H4 (cell line): ENCODE results near the gene ANKS1B. TPM values are rescaled to one million over a fixed set of nuclear protein-coding genes. Genes with fewer than 3 reads are reported as not detected.
"Not testable (repeated sequence)": the region's sequence is repeated elsewhere in the genome, so short reads cannot be mapped to it uniquely, and the experiment has no call there.

Experiments used
- DNase-seq: peaks from one replicate; pipeline ENCODE4 v3.0.0-alpha.2; 2015; ENCODE audit warnings: low spot score
- total RNA-seq: library from RNA; depleted of rRNA; stranded (reverse); fragments of >200 nt; shearing (Covaris generic); gene quantifications from 2 replicates; pipeline ENCODE4 v1.2.3, GENCODE V29; 2014

Gene ANKS1B
- total RNA-seq, 1 experiment from 2014 or later: 1.8 TPM

- DNase-seq: no peak
Measured at GRCh38 chr12:99870085-99870484, 114.7 kb downstream of the ANKS1B start.

GRCh38 chr12:99861731-99862130 lies 123.0 kb downstream of the ANKS1B start:
- no peak for DNase-seq

- DNase-seq: no peak
Measured at GRCh38 chr12:99859126-99859525, 125.6 kb downstream of the ANKS1B start.

GRCh38 chr12:99852666-99853065 lies 132.1 kb downstream of the ANKS1B start:
- no peak for DNase-seq

GRCh38 chr12:99847936-99848335 lies 136.8 kb downstream of the ANKS1B start:
- DNase-seq: no peak

- no peak for DNase-seq
Measured at GRCh38 chr12:99834710-99835109, 150.0 kb downstream of the ANKS1B start.

- DNase-seq: no peak
Measured at GRCh38 chr12:99833397-99833796, 151.3 kb downstream of the ANKS1B start.

GRCh38 chr12:99824900-99825542 lies 159.7 kb downstream of the ANKS1B start:
- no peak for DNase-seq

- no peak for DNase-seq
Measured at GRCh38 chr12:99822273-99822672, 162.5 kb downstream of the ANKS1B start.

- peak; percentile 39 for DNase-seq
Measured at GRCh38 chr12:99810718-99811593, 173.8 kb downstream of the ANKS1B start.

- no peak for DNase-seq
Measured at GRCh38 chr12:99809909-99810308, 174.8 kb downstream of the ANKS1B start.

GRCh38 chr12:99806304-99806703 lies 178.4 kb downstream of the ANKS1B start:
- no peak for DNase-seq

GRCh38 chr12:99804715-99805114 lies 180.0 kb downstream of the ANKS1B start:
- DNase-seq: no peak

- no peak for DNase-seq
Measured at GRCh38 chr12:99800605-99801004, 184.1 kb downstream of the ANKS1B start.

GRCh38 chr12:99797931-99798330 lies 186.8 kb downstream of the ANKS1B start:
- DNase-seq: not testable (repeated sequence)

GRCh38 chr12:99783421-99783820 lies 201.3 kb downstream of the ANKS1B start:
- no peak for DNase-seq

GRCh38 chr12:99772274-99772673 lies 212.5 kb downstream of the ANKS1B start:
- DNase-seq: no peak

- no peak for DNase-seq
Measured at GRCh38 chr12:99771659-99772058, 213.1 kb downstream of the ANKS1B start.

GRCh38 chr12:99769396-99769980 lies 215.2 kb downstream of the ANKS1B start:
- no peak for DNase-seq

GRCh38 chr12:99768758-99769157 lies 216.0 kb downstream of the ANKS1B start:
- DNase-seq: no peak

- peak; percentile 31 for DNase-seq
Measured at GRCh38 chr12:99767809-99768208, 216.9 kb downstream of the ANKS1B start.

- no peak for DNase-seq
Measured at GRCh38 chr12:99766408-99766807, 218.3 kb downstream of the ANKS1B start.
